OCI-LY3 (cell line): ENCODE results near the gene ZNF653.
A peak's percentile ranks its signal among the peaks of the same experiment; 100 is the strongest.

Experiments
- EZH2phosphoT487 ChIP-seq: fragments of 200-600 bp; shearing (Covaris generic); IDR thresholded peaks from 2 replicates; pipeline ENCODE4 v1.6.1; 2018; ENCODE audit warnings: antibody characterized with exemption, mixed run types, low read depth
- TF ChIP-seq, protein P1 (sequence below): fragments of 200-600, 300-600 bp; sonication (generic); IDR thresholded peaks from 2 replicates; pipeline ENCODE4 v1.5.1; 2014; ENCODE audit warnings: antibody characterized with exemption, low read length, low read depth

DNA sequence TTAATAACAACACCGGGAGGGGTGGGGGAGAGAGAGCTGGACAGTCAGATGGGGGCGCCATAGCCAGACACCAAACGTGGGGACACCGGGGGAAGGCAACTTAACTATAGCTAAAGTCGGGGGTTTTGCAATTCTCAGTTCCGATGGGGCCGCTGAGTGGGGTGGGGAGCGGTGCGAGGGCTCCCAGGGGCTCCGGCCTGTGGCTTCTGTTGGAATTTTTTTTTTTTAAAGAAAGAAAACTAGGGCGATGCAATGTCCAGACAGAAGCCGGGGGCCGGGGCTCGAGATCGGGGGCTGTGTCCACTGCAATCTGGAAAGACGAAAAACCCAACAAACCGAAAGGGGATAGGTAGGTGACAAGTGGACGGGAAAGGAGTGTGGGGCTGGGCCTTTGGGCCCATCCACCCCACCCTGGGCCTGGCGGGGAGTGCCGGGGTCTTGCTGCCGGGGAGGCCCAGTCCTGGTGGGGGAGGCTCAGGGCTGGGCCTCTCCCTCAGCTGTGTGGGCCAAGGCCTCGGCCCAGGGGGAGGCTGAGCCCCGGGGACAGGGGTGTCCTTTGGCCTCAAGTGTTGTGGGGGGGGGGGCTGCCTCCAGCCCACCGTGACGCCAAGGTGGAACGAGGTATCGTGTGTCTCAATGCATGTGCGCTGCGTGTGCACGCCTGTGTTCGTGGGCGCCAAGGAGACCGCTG is 52.9 kb downstream of the ZNF653 start:
- TF ChIP-seq EZH2phosphoT487 = no peak
- TF ChIP-seq, protein P1, sequence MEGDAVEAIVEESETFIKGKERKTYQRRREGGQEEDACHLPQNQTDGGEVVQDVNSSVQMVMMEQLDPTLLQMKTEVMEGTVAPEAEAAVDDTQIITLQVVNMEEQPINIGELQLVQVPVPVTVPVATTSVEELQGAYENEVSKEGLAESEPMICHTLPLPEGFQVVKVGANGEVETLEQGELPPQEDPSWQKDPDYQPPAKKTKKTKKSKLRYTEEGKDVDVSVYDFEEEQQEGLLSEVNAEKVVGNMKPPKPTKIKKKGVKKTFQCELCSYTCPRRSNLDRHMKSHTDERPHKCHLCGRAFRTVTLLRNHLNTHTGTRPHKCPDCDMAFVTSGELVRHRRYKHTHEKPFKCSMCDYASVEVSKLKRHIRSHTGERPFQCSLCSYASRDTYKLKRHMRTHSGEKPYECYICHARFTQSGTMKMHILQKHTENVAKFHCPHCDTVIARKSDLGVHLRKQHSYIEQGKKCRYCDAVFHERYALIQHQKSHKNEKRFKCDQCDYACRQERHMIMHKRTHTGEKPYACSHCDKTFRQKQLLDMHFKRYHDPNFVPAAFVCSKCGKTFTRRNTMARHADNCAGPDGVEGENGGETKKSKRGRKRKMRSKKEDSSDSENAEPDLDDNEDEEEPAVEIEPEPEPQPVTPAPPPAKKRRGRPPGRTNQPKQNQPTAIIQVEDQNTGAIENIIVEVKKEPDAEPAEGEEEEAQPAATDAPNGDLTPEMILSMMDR = peak; percentile 83
